Loucy (cell line): ENCODE measurements around the gene HPCA.

Experiments
- CTCF ChIP-seq: fragments of 200-600 bp; sonication (generic); conservative IDR thresholded peaks from 2 replicates; pipeline ENCODE4 v1.5.1; 2014; ENCODE audit warnings: mild to moderate bottlenecking, antibody characterized with exemption, low read length
- EZH2phosphoT487 ChIP-seq: fragments of 200-600 bp; IDR thresholded peaks from 2 replicates; pipeline ENCODE4 v1.6.1; 2018; ENCODE audit warnings: antibody characterized with exemption, mild to moderate bottlenecking, moderate library complexity, borderline replicate concordance

GRCh38 chr1:32859915-32860314 is 26.4 kb upstream of the HPCA start:
- TF ChIP-seq CTCF, result no peak
- TF ChIP-seq EZH2phosphoT487, result no peak
